Stimulated activated naive CD4-positive, alpha-beta T cell (primary cell): ENCODE measurements around the gene DOLK.
A peak's percentile ranks its signal among the peaks of the same experiment; 100 is the strongest.

ENCODE experiments used
- DNase-seq, 6 experiments: peaks; one replicate each; lab custom pipeline; 2025; lab: John Stamatoyannopoulos, UW

Gene DOLK

DNA sequence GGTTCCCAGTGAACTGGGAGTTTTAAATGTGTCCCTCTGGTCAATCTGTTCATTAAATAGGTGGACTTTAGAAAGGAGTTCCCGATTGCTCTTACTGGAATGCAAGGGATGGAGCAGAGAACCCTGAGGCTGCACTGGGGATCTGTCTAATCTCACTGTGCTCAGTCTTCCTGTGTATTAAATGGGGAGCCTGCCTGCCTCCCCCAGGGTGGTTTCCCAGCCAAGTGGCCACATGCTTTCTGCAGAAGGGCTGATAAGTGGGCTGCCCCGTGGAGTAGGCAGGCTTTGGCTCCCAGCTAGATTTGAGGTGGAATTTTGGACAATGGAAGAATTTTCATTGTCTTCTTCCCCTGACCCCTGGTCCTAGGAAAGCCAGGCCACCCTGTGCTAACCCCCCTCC, 40.7 kb downstream of the DOLK start:
- DNase-seq, result no peak

- no peak for DNase-seq
These were observed 41.4 kb downstream of the DOLK start for GRCh38 chr9:128905964-128906363.

DNA sequence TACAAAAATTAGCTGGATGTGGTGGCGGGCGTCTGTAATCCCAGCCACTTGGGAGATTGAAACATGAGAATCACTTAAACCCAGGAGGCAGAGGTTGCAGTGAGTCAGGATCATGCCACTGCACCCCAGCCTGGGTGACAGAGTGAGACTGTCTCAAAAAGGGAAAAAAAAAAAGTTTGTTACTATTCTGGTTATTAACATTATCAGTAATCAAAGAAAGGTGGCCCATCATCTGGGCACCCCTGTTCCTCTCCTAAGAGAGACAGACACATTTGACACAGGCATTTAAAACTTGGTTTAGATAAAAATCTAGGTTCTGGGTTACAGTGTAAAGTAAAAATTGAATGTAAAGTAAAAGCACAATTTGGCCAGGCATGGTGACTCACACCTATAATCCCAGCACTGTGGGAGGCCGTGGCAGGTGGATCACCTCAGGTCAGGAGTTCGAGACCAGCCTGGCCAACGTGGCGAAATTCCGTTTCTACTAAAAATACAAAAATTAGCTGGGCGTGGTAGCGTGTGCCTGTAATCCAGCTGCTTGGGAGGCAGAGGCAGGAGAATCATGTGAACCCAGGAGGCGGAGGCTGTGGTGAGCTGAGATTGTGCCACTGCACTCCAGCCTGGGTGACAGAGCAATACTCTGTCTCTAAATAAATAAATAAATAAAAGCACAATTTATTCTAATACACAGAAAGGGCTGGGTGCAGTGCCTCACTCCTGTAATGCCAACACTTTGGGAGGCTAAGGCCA, 43.4 kb downstream of the DOLK start:
- no peak for DNase-seq

GRCh38 chr9:128903079-128903461, 44.3 kb downstream of the DOLK start:
- no peak for DNase-seq

DNA sequence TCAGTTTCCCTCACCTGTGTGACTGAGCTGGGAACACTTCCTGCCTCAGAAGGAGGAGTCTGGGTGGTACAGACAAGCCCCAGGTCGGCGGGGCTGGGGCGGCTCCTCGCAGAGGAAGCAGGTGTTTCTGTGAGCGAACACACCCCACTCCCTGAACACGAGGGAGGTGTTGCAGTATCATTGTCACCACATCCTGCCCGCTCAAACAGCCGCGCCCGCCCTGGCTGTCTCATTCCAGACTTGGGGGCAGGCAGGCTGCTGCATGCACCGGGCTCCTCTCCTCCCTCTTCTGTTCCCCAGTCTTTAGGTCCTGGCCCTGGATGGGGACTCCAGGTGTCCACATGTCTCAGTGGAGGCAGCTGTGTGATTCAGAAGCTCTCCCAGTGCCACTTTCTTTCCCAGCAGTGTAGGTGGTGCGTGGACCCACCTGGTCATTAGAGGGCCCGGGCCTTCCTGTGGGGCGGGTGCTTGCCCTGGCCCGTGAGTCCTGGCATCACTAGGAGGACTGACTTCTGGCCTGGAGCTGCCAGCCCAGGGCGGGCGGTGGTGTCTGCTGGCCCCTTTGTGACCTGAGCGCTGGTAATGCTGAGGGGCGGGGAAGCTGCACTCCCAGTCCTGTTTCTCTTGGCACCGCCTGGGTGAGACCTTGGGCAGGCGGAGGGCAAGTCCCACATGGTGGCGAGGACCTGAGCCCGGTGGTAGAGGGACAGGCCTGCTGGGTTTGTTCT, 44.9 kb downstream of the DOLK start:
- peak; percentile 69 to 91 (median 84) for DNase-seq

- no peak for DNase-seq
These were observed 45.6 kb downstream of the DOLK start for GRCh38 chr9:128901822-128902221.

GRCh38 chr9:128901379-128901778, 46.0 kb downstream of the DOLK start:
- no peak for DNase-seq

- peak in 3 of 6 experiments; percentile 30 to 69 (median 31) for DNase-seq
These were observed 47.7 kb downstream of the DOLK start for GRCh38 chr9:128899566-128900322.

GRCh38 chr9:128898845-128899565, 48.4 kb downstream of the DOLK start:
- no peak for DNase-seq

- DNase-seq, result peak in 2 of 6 experiments; percentile 8 to 19
These were observed 49.0 kb downstream of the DOLK start for GRCh38 chr9:128898382-128898781.

GRCh38 chr9:128895556-128895955, 51.8 kb downstream of the DOLK start:
- DNase-seq, result no peak
